T-helper 2 cell treated with Interferon-gamma antibody and Interleukin-4, amounts not matched to agents 5 μg/mL and 100 μg/mL, for 36 hours (primary cell): Measurements from ENCODE around the gene PGGHG.
"Not testable (repeated sequence)": the region's sequence is repeated elsewhere in the genome, so short reads cannot be mapped to it uniquely, and the experiment has no call there.

Experiments
- DNase-seq: peaks from one replicate; pipeline ENCODE4 v3.0.0; 2021; ENCODE audit warnings: low spot score
- H3K27ac Mint-ChIP-seq: one replicate; pipeline ENCODE4 v1.8.0; 2021; ENCODE audit warnings: mild to moderate bottlenecking, mixed read lengths
- H3K27me3 Mint-ChIP-seq: one replicate; pipeline ENCODE4 v1.8.0; 2021; ENCODE audit warnings: low read depth, mixed read lengths
- H3K36me3 Mint-ChIP-seq: one replicate; pipeline ENCODE4 v1.8.0; 2021; ENCODE audit warnings: low read depth, mixed read lengths
- H3K4me1 Mint-ChIP-seq: one replicate; pipeline ENCODE4 v1.8.0; 2021; ENCODE audit warnings: low read depth, mixed read lengths
- H3K4me3 Mint-ChIP-seq: one replicate; pipeline ENCODE4 v1.8.0; 2022; ENCODE audit warnings: mild to moderate bottlenecking, moderate library complexity, mixed read lengths
- H3K9me3 Mint-ChIP-seq: one replicate; pipeline ENCODE4 v1.8.0; 2021; ENCODE audit warnings: mixed read lengths

Gene PGGHG

GRCh38 chr11:256952-257737, 31.8 kb upstream of the PGGHG start:
- peaks cover 7% of the 10 kb centered on the region for H3K27me3 Mint-ChIP-seq
- no peak for DNase-seq
- H3K4me1 Mint-ChIP-seq: peaks cover 2% of the 10 kb centered on the region
- no peak overlapping the region for H3K4me3 Mint-ChIP-seq
- H3K9me3 Mint-ChIP-seq: no peaks in the 10 kb centered on the region
- H3K36me3 Mint-ChIP-seq: peaks cover 16% of the 10 kb centered on the region
- no peak overlapping the region for H3K27ac Mint-ChIP-seq

DNA sequence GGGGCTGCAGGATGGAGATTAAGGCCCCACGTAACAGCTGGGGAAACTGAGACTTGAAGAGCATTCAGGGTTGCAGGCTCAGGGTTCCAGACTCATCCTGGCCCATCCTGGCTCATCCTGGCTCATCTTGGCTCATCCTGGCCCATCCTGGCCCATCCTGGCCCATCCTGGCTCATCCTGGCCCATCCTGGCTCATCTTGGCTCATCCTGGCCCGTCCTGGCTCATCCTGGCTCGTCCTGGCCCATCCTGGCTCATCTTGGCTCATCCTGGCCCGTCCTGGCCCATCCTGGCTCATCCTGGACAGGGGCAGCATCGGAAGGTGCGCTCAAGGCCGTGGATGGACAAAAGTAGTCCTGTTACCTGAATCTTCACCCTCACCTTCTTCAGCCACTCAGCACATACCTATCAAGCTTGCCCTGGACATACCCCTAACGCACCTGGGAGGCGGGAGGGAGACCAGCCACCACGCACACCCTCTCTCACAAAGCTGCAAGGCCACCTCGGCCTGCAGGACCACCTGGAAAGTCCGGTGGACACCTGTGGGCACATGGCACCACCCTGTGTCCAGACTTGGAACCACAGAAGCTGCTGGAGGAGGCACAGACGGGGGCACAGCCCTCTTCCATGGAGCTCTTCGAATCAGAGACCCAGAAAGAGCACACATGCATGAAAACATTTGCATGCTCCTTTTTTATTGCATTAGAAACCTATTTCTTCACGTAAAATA, 31.0 kb upstream of the PGGHG start:
- Mint-ChIP-seq H3K4me3 (no peak overlapping the region), H3K4me1 (peaks cover 2% of the 10 kb centered on the region), H3K27ac (no peak overlapping the region), H3K36me3 (peaks cover 10% of the 10 kb centered on the region), H3K27me3 (peaks cover 7% of the 10 kb centered on the region), H3K9me3 (no peaks in the 10 kb centered on the region)
- DNase-seq: no peak

DNA sequence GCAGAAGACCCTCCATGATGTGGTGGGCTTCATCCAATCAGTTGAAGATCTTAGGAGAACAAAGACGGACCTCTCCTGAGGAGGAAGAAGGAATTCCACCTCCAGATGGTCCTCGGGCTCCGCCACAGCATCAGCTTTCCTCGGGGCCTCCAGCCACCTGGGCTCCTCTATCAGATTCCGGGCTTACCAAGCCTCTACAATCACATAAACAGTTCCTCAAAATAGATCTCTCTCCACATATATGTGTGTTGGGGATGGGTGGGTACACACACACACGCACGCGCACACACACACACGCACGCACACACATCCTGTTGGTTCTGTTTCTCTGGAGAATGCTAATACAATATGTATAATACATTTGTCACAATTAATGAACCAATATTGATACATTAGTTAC, 29.5 kb upstream of the PGGHG start:
- Mint-ChIP-seq H3K27me3 (peaks cover 7% of the 10 kb centered on the region), H3K4me1 (peaks cover 2% of the 10 kb centered on the region), H3K4me3 (no peak overlapping the region), H3K27ac (no peak overlapping the region), H3K9me3 (no peaks in the 10 kb centered on the region), H3K36me3 (no peaks in the 10 kb centered on the region)
- DNase-seq: no peak

- Mint-ChIP-seq H3K4me3 (no peak overlapping the region), H3K27me3 (peaks cover 9% of the 10 kb centered on the region), H3K9me3 (no peaks in the 10 kb centered on the region), H3K4me1 (peaks cover 3% of the 10 kb centered on the region), H3K27ac (no peak overlapping the region), H3K36me3 (no peaks in the 10 kb centered on the region)
- no peak for DNase-seq
Observed at GRCh38 chr11:261624-262023, 27.3 kb upstream of the PGGHG start.

GRCh38 chr11:266676-267439, 22.1 kb upstream of the PGGHG start:
- no peaks in the 10 kb centered on the region for H3K9me3 Mint-ChIP-seq
- H3K36me3 Mint-ChIP-seq: no peaks in the 10 kb centered on the region
- DNase-seq: no peak
- H3K27ac Mint-ChIP-seq: peak overlapping the region; percentile 84
- peak overlapping the region; percentile 79 for H3K4me3 Mint-ChIP-seq
- H3K4me1 Mint-ChIP-seq: peaks cover 28% of the 10 kb centered on the region
- peaks cover 2% of the 10 kb centered on the region for H3K27me3 Mint-ChIP-seq

GRCh38 chr11:267491-267994, 21.4 kb upstream of the PGGHG start:
- peak; percentile 52 for DNase-seq
- H3K27ac Mint-ChIP-seq: peak overlapping the region; percentile 96
- no peaks in the 10 kb centered on the region for H3K9me3 Mint-ChIP-seq
- peaks cover 4% of the 10 kb centered on the region for H3K27me3 Mint-ChIP-seq
- peaks cover 28% of the 10 kb centered on the region for H3K4me1 Mint-ChIP-seq
- peak overlapping the region; percentile 93 for H3K4me3 Mint-ChIP-seq
- H3K36me3 Mint-ChIP-seq: no peaks in the 10 kb centered on the region

DNA sequence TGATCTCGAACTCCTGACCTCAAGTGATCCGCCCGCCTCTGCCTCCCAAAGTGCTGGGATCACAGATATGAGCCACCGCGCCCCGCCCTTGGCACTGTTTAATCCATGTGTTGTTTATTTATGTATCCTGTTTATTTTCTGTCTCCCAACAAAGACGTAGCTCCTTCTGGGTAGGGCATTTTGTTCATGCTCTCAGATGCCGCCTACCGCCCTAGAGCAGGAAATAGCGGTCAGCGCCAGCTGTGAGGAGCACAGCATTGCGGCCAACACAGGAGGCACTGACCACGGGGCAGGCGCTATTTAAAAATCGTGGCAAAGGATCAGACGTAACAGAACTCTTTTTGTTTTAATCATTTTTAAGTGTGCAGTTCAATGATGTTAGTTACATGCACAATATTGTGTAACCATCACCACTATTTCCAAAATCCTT, 20.2 kb upstream of the PGGHG start:
- H3K9me3 Mint-ChIP-seq, H3K36me3 Mint-ChIP-seq: not testable (repeated sequence)
- Mint-ChIP-seq H3K4me1 (peaks cover 28% of the 10 kb centered on the region), H3K4me3 (peak overlapping the region; percentile 93), H3K27ac (peak overlapping the region; percentile 96), H3K27me3 (peaks cover 12% of the 10 kb centered on the region)
- DNase-seq: peak; percentile 69

DNA sequence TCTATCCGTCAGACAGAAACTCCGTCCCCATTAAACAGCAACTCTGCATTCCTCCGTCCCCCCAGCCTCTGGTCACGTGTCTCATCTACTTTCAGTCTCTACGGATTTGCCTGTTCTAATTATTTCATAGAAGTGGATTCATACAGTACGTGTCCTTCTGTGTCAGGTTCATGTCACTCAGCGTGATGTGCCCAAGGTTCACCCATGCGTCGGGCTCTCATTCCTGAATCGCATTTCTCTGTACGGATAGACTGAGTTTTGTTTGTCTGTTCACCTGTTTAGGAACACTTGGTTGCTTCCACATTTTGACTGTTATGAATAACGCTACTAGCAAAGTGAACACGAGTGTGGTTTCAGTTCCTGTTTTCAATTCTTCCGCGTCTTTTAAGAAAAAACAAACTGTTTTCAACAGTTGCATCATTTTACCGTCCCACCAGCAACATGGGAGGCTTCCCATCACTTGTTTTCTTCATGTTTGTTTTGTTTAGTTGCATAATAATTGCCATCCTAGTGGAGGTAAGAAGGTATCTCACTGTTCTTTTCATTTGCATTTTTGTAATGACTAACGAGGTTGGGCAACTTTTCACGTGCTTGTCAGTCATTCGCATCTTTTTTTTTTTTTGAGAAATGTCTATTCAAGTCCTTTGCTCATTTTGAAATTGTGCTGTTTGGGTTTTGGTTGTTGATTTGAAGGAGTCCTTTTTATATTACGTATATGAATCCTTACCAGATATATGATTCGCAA, 19.6 kb upstream of the PGGHG start:
- Mint-ChIP-seq H3K4me1 (peaks cover 28% of the 10 kb centered on the region), H3K27me3 (peaks cover 12% of the 10 kb centered on the region), H3K4me3 (peak overlapping the region; percentile 93), H3K27ac (peak overlapping the region; percentile 96), H3K9me3 (no peaks in the 10 kb centered on the region), H3K36me3 (no peaks in the 10 kb centered on the region)
- DNase-seq: peak; percentile 62

GRCh38 chr11:270451-271318, 18.2 kb upstream of the PGGHG start:
- no peaks in the 10 kb centered on the region for H3K9me3 Mint-ChIP-seq
- peaks cover 19% of the 10 kb centered on the region for H3K27me3 Mint-ChIP-seq
- H3K4me3 Mint-ChIP-seq: no peak overlapping the region
- peak overlapping the region; percentile 52 for H3K27ac Mint-ChIP-seq
- H3K36me3 Mint-ChIP-seq: no peaks in the 10 kb centered on the region
- H3K4me1 Mint-ChIP-seq: peaks cover 28% of the 10 kb centered on the region
- no peak for DNase-seq

DNA sequence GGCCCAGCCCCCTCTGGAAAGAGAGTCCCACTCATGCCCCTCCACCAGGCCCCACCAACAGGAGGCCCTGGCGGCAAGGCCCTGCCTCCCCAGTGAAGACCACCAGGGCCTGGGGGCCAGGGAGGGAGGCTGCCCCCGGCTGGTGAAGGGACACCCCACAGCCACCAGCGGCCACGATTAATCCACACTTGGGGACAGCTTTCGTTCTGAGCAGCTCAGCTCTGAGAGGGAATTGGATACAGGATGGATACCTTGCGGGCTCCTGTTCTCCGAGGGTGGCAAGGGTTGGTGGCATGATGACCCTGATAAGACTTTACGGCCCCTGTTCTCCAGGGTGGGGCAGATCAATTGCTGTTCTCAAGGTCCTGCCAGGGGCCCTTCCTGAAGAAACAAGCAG, 17.6 kb upstream of the PGGHG start:
- Mint-ChIP-seq H3K4me3 (no peak overlapping the region), H3K27me3 (peaks cover 24% of the 10 kb centered on the region), H3K27ac (no peak overlapping the region), H3K9me3 (peaks cover 5% of the 10 kb centered on the region), H3K36me3 (peaks cover 5% of the 10 kb centered on the region), H3K4me1 (peaks cover 32% of the 10 kb centered on the region)
- DNase-seq: no peak

GRCh38 chr11:272195-272930, 16.6 kb upstream of the PGGHG start:
- H3K4me1 Mint-ChIP-seq: peaks cover 33% of the 10 kb centered on the region
- no peak for DNase-seq
- H3K4me3 Mint-ChIP-seq: no peak overlapping the region
- H3K9me3 Mint-ChIP-seq: peaks cover 11% of the 10 kb centered on the region
- H3K36me3 Mint-ChIP-seq: peaks cover 12% of the 10 kb centered on the region
- peaks cover 31% of the 10 kb centered on the region for H3K27me3 Mint-ChIP-seq
- peak overlapping the region; percentile 67 for H3K27ac Mint-ChIP-seq

DNA sequence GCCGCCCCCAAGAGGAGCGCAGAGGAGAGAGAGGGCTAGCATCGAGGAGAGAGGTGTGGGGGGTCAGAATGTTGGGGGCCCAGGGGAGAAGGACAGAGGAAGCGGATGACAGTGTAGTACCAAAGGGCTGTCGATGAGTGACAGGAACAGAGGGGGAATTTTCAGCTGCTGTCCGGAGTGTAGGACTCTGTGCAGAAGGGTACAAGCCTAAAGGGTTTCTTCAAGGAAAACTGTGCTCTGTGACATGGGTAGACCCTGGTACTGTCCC, 16.1 kb upstream of the PGGHG start:
- Mint-ChIP-seq H3K27ac (no peak overlapping the region), H3K9me3 (peaks cover 11% of the 10 kb centered on the region), H3K4me1 (peaks cover 36% of the 10 kb centered on the region), H3K4me3 (no peak overlapping the region), H3K36me3 (peaks cover 15% of the 10 kb centered on the region), H3K27me3 (peaks cover 35% of the 10 kb centered on the region)
- no peak for DNase-seq
